Right lobe of liver (tissue), 4 donors: ENCODE data around the gene COPZ1.

Experiments
- POLR2A ChIP-seq: fragments of 450-650 bp; IDR thresholded peaks from one replicate; pipeline ENCODE4 v1.6.1; 2017; ENCODE audit warnings: antibody characterized with exemption, mild to moderate bottlenecking
- TF ChIP-seq, protein P1 (sequence below), 4 donors: fragments of 200-600 bp in 3 of 4; fragments of 450-650 bp in 1 of 4; IDR thresholded peaks; one replicate each; pipeline versions ENCODE4 v1.5.1 to v1.8.0; 2016 to 2022; ENCODE audit warnings: antibody characterized with exemption in 4 of 4, mild to moderate bottlenecking in 2 of 4
- donor health status: DM: no; HTN: no; CAD: no.
- donor health status: DM: no; HTN: no; CAD: no.
- donor health status: DM: no; HTN: yes; CAD: no.

DNA sequence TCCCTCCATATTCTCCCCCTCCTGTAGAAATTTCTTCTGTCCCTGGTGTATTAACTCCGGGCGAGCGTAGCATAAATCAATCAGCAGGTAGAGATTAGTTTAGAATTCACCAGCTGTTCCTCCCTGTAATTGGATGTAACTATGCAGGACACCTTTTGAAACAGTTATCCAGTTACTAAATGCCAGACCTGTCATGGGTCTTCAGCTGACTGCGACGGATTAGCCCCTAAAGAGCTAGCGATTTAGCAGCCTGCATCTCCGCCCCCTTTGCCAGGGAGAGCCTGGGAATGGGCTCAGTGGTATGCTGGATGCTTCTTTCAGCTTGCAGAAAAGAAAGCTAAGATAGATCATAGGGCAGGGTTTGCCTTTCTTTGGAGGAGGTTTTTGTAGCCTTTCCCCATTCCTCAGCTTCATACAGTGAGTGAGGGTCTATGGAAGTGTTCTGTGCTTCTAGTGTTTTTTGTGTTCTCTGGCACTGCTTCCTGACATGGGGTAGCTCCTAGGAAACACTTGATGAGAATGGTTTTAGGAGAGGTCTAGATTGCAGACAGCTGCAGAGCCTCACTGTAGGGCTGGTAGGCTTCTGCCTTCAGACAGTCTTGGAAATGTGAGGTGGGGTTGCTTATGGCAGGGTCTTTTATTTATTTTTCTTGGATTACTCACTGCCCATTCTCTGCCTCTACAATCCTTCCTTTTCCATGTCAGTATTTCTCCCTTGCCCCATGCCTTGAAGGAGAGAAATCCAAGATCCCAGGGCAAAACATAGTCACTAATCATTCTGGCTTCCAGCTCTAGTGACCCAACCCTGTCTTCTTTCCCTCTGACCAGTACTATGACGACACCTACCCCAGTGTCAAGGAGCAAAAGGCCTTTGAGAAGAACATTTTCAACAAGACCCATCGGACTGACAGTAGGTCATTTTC, 16.7 kb downstream of the COPZ1 start:
- TF ChIP-seq, protein P1, sequence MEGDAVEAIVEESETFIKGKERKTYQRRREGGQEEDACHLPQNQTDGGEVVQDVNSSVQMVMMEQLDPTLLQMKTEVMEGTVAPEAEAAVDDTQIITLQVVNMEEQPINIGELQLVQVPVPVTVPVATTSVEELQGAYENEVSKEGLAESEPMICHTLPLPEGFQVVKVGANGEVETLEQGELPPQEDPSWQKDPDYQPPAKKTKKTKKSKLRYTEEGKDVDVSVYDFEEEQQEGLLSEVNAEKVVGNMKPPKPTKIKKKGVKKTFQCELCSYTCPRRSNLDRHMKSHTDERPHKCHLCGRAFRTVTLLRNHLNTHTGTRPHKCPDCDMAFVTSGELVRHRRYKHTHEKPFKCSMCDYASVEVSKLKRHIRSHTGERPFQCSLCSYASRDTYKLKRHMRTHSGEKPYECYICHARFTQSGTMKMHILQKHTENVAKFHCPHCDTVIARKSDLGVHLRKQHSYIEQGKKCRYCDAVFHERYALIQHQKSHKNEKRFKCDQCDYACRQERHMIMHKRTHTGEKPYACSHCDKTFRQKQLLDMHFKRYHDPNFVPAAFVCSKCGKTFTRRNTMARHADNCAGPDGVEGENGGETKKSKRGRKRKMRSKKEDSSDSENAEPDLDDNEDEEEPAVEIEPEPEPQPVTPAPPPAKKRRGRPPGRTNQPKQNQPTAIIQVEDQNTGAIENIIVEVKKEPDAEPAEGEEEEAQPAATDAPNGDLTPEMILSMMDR (IDR thresholded peaks at IDR 0.05), result no peak
- no peak for TF ChIP-seq POLR2A
